ENCODE measurements around the gene CEP170B. TPM values are rescaled to one million over a fixed set of nuclear protein-coding genes. Genes with fewer than 3 reads are reported as not detected.

Gene CEP170B
- polyA plus RNA-seq, 3 donors: 11.1 to 21.6 (median 15.3) TPM

DNA sequence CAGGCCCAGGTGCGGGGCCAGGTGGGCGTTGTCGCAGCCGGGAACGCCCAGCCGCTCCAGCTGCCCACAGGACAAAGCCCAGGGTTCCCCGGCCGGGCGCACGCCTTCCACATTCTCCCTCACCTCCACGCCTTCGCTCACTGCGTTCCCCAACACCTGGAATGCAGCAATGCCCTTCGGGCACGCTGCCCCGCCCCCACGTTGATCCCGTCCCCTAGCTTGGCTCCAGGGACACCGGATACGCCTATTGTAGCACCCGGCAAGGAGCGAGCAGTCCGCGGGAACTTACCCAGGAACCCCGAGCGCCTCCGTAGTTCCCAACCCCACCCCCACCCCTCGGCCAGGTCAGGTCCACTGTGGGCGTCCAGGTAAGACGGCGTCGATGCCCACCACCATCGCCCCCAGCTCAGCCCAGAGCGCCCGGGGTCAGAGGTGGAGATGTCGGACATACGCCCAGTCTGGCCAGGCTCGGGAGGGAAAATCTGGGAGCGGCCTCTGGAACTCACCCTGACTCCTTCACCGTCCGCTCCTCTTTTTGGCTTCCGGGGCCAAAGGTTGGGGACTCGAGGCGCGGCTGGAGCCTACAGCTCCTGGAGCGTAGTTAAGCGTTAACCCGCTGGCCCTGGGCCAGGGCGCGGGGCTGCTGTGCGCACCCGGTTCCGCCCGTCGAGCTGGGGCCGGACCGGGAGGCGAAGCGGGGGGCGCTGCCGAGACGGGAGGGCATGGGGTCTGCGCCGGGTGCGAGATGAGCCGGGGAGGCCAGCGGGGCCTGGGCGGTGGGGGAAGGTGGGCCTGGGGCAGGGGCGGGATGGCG is 594 bp upstream of the CEP170B start:
- DNase-seq (ENCODE audit: extremely low read depth in 1 of 11, low read depth in 9 of 11, low spot score in 4 of 11): peak in 2 of 11 donors; percentile 27 to 66

DNA sequence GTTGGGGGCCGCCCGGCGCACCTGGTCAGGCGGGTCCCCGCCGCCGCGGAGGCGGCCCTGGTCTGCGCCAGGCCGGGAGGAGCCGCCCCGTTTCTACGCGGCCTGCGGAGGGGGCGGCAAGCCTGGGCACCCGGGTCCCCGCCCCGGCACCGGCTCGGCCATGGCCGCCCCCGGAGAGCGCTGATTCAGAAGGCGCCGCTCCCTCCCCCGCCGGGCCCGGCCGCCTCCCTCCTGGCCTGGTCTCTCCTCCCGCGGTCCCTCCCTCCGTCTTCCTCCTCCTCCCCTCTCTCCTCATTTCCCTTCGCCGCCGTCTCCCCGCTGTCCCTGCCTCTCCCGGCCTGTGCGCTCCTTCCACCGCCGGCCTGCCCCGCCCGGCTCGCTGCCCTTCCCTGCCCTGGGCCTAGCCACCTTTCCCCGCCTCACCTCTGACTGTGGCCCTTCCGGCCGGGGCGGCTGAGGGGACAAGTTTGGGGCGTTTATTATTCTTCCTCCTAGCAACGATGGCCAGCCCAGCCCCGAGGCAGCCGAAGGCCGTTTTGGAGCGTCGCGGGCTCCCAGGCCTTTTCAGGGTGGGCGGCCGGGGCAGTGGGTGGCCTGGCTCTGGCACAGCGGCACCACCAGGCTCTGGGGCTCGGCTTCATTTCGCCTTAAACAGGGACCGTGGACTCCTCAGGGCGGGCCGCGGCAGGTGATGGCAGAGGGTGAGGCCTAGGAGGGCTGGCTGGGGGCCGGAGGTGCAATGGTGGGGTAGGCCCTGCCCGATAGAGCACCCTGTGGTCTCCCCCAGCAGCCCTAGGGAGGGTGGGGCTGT is 768 bp downstream of the CEP170B start:
- peak in 1 of 11 donors; percentile 27 for DNase-seq (ENCODE audit: extremely low read depth in 1 of 11, low read depth in 9 of 11, low spot score in 4 of 11)

DNA sequence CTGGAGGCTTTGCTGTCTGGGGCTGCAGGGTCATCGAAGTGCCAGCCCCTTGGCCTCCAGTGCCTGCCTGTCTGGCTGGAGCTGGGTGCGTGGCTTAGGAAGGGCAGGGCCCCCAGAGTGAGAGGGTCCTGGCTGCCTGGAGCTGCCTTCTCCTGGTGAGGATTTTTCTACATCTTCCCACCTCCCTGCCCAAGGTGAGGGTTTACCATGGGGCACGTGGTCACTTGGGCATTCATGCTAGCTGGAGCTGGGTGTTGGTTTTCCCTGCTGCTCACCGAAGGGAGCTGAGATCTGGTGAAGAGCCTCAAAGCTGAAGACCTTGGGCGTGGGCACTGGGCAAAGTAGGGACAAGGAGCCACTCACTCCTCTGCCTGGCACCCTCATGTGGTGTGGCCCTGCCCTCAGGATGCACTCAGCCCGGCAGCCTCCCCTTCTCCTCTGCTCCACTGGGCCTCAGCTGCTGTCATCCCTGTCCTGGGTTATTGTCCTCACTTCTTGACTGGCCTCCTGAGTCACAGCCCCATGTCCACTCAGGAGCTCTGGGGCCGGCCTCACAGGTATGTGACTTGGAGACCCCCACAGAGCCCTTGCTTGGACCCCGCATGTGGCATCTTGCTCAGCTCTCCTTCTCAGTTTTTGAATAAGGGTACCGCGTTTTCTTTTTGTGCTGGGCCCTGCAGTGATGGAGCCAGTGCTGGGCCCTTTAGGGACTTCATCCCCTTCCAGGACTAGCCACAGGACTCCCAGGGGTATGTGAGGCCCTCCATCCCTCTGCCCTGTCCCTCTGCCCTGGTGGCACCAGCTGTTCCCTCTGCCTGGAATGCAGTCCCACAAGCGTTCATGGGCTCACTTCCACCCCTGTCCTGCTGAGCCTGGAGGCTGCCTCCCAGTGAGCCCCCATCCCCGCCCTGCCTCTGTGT is 1.6 kb downstream of the CEP170B start:
- DNase-seq (ENCODE audit: extremely low read depth in 1 of 11, low read depth in 9 of 11, low spot score in 4 of 11): no peak

DNA sequence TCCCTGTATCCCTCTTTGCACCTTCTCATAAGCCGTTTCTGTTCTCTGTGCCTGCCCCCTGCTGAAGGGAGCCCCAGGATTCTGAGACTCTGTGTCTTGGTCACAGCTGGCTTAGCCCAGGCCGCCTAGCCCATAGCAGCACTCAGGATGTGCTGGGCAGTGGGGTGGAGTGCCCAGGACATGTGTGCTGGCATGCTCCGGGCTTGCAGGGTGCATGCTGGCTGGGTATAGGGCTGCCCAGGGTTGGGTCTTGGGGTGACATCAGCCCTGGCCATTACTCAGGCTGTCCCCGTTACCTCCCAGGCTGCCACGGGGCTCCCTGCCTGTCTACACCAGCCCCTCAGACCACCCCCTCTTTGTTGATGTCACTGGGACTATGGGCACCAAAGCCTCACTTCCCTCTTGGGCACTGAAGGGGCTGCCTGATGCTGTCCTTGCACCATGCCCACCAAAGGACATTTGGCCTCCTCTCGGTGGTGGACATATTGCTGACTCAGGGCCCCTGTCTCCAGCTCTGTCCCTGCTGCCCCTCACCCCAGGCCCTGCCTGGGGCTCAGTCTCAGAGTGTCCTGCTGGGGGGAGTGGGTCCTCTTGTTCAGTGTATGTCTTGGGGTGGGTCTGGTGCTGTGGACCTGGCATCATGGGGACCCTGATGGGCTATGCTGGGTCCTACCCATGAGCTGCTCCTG is 2.4 kb downstream of the CEP170B start:
- no peak for DNase-seq (ENCODE audit: extremely low read depth in 1 of 11, low read depth in 9 of 11, low spot score in 4 of 11)

DNA sequence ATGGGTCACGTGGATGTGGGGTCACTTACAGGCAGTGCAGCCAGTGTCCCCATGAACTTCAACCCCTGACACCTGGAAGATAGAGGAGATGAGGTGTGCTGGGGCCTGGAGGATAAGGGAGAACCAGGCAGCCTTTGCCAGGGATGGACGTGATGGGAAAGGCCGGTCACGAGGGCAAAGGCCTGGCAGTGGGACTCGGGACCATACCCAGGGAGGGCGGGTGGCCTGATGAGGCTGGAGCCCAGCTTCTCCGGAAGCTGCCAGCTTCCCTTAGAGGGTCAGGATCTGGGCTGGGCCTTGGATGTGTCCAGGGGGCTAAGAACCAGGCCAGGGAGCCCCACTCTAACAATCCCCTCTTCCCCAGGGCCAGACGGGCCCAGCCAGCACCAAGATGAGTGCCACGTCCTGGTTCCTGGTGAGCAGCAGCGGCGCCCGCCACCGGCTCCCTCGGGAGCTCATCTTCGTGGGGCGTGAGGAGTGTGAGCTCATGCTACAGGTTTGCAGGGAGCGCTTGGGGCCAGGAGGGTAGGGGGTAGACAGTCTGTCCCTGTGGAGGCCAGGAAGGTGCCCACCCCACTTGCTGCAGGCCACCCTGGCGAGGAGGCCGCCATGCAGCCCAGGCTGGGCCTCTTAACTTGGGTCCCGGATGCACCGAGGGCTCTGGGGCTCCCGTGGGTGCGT is 3.1 kb downstream of the CEP170B start:
- no peak for DNase-seq (ENCODE audit: extremely low read depth in 1 of 11, low read depth in 9 of 11, low spot score in 4 of 11)

DNA sequence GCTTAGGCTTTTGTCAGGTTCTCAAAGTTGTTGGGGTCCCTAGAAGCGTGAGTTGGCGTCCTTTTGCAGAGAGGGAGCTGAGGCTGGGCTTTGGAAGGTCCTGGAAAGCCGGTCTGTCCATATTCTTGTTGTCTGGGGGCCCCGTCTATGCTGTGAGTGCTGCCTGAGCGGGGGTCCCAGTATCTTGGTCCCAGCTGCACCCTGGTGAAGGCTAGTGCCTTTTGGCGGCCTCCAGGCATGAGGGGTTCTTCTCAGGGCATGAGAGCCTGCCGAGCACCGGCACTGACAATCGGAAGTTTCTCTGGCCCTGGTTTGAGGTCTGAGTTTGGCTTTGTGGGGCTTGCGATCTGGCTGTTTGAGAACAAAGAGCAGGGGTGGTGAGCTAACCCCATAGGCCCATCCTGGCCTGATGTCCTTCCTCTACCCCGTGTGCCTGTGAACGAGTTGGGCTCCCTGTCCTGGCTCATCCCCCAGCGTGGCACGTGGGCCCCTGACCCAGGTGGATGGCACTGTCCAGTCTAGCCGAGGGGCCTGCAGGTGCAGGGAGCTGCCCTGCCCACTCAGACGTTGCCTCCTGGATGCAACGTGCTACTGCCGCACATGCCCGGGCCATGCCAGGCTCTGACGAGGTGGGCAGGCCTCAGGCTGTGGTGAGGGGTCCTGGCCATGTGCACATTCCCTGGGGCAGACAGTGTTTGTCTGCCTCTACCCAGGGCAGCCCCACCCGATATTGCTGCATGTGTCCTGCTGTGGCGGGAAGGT is 3.9 kb downstream of the CEP170B start:
- no peak for DNase-seq (ENCODE audit: extremely low read depth in 1 of 11, low read depth in 9 of 11, low spot score in 4 of 11)

DNA sequence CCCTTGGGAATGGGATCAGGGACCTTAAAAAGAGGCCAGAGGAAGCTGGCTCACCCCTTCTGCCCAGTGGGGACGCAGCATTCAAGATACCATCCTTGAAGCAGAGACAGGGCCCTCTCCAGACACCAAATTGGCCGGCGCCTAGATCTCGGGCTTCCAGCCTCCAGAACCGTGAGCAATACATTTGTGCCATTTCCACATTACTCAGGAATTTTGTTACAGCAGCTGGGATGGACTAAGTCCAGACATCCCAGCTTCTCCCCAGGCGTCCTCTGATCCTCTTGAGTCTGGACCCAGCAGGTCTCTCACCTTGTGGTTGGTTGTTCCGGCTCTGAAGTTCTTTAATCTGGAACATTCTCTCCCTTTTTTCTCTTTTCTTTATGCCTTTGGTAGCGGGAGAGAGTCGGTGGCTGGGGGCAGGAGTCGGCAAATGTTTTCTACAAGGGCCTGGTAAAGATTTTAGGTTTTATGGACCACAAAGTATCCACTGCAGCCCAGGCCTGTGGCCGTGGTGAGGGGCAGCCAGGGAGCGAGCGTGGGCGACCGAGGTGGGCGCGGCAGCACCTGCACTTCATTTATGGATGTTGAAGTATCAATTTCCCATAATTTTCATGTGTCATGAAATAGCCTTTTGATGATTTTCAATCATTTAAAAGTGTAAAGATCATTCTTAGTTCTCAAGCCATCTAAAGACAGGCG is 4.8 kb downstream of the CEP170B start:
- DNase-seq (ENCODE audit: extremely low read depth in 1 of 11, low read depth in 9 of 11, low spot score in 4 of 11): no peak

DNA sequence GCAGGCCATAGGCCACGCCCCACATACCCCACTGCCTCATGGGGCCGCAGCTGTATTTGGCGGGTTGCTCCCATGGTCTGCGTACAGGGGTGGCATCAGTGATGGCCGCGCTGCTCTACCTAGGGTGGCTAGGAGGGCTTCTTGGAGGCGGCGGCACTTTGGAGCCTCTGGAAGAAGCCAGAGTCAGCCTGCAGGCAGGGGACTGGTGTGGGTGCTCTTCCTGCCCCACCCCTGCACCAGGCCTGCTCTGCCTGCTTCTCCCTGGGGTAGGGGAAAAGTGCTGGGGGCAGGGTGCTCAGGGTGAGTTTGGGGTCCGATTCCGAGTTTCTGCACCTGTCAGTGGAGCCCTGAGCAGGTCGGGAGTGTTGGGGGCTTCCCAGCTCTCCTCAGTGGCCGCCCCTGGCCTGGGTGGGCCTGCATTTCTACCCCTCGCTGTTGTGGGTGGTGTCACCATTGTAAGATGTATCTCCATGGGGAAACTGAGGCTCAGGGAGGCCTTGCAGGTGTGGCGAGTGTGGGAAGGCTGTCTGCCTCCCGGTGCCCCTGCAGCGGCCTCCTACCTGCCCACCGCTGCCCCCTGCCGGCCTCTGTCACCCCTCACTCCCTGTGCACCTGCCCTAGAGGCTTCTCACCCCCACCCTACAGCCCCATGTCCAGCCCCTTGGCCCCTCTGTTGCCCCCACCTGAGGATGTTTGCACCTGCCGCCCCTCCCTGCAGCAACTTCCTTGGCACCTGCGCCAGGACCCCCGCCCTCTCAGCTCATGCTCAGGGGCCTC is 5.5 kb downstream of the CEP170B start:
- DNase-seq (ENCODE audit: extremely low read depth in 1 of 11, low read depth in 9 of 11, low spot score in 4 of 11): no peak

DNA sequence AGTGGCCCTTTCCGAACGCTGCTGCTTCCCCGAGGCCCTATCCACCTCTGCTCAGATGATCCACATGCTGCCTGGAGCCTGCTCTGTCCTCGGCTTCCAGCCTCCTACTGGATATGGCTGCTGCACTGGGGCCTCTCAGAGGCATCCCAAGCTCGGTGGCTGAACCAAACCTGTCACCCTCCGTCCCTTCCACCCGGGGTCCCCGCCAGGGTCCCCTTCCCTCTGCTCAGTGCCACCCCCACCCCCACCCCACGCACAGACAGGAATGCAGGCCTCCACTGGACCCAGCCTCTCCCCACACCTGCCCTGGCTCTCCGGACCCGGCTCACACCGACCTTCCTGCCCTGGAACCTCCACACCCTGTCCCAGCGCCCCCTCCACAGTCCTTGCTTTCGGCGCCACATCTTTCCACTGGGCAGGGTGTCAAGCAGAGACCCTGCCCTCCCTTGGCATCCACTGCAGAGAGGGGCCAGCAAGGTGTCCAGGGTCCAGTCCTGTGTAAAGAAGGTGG is 6.1 kb downstream of the CEP170B start:
- DNase-seq (ENCODE audit: extremely low read depth in 1 of 11, low read depth in 9 of 11, low spot score in 4 of 11): no peak

DNA sequence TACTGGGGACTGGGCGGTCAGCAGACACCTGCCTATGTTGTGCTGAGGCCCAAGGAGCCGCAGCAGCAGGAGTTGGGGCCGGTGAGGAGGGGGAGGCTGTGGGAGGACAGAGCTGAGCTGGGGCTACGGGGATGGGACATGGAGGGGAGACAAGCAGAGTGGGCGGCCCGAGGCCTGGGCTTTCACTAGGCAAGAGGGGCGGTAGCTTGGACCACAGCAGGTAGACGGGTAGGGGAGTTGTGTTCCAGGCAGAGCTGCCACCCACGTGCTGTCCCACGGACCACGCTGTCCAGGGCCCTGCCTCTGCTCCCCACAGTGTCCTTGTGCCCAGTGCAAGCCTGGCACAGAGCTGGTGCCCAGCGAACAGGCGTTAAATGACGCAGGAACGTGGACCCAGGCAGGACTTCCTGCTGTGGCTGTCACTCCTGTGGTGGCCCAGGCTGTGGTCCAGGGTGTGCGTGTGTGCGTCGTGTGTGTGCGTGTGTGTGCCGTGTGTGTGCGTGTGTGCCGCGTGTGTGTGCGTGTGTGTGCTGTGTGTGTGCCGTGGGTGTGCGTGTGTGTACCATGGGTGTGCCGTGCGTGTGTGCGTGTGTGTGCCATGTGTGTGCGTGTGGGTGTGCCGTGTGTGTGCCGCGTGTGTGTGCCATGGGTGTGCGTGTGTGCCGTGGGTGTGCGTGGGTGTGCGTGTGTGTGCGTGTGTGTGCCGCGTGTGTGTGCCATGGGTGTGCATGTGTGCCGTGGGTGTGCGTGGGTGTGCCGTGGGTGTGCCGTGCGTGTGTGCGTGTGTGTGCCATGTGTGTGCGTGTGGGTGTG is 6.8 kb downstream of the CEP170B start:
- no peak for DNase-seq (ENCODE audit: extremely low read depth in 1 of 11, low read depth in 9 of 11, low spot score in 4 of 11)

DNA sequence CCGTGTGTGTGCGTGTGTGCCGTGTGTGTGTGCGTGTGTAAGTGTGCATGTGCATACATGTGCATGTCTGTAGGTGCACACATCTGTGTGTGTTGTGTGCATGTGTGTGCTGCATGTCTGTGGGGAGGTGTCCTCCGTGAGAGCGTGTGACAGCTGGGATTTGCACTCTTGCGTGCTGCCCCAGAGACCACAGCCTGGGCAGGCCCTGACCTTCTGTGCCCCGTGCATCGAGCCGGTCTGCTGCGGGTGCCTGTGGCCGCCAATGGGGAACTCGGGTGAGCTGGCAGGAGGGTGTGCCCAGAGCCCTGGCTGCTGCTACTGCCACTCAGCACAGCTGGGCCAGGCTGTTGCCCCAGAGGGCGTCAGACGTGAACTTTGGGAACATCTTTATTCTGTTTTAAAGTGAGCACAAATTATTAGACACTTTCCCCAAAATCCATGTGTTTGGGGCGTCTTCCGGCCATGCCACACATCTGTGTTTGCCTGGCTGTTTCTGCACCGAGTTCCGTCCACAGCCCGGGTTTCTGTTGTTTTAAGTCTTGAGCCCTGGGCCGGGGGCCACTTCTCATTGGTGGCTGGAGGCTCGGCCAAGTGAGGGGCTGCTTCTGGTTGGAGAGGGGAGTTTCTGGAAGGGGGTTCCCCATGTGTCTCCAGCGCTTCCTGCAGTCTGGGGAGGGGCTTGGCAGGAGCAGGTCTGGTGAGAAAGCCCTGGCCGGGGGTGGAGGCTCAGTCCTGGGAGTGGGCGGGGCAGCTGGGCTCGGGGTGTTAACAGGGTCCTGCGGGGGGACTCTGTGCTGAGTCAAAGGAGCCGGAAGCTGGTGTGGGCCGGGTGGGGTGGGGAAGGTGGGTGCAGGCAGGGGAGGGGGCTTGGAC is 7.6 kb downstream of the CEP170B start:
- no peak for DNase-seq (ENCODE audit: extremely low read depth in 1 of 11, low read depth in 9 of 11, low spot score in 4 of 11)

DNA sequence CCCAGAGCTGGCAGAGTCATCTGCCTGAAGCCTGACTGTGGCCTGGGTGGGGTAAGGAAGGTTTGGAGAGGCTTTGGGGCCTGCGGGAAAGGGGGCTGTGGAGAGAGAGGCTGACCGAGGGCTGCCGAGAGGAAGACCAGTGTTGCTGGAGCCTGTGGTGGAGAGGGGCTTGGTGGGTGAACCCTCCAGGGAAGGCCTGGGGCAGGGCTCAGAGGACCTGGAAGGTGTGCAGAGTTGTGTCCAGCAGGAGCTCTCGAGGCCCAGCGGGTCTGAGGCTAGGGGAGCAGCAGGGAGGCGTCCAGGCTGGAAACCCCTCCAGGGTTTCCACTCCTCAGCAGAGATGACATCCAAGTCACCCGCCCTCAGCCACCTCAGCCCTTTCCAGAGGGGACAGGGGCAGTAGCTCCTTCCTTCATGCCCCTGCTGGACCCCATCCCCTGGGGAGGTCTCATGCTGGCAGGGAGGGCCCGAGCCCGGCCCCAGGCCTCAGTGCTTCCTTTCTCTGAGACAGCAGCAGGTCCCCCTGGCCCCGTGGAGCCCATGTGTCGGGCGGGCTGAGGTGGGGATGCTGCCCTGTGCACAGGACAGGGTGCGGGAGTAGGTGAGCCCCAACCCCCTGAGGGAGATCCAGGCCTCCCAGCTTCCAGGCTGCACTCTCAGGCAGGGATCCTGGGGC is 8.4 kb downstream of the CEP170B start:
- no peak for DNase-seq (ENCODE audit: extremely low read depth in 1 of 11, low read depth in 9 of 11, low spot score in 4 of 11)

DNA sequence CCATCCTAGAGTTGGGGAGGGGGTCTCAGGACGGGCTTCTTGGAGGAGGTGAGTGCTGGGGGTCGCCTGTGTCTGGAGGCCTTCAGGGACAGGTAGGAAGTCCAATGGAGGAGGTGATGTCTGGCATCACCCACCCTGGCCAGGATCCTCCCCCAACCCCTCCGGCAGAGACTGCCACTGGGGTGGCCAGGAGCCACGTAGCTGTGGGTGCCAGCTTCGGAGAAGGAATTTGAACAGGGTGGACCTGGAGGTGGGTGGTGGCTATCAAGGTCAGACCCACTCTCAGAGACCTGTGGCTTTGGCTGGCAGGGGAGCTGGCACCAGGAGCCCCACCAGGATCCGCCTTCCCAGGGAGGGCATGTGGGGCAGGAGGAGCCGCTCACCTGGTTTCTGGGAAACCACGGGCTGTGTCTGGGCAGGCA is 9.1 kb downstream of the CEP170B start:
- no peak for DNase-seq (ENCODE audit: extremely low read depth in 1 of 11, low read depth in 9 of 11, low spot score in 4 of 11)
